HK-2 (cell line): ENCODE measurements around the gene MFAP4.

Experiments
- DNase-seq: peaks from one replicate; pipeline ENCODE4 v3.0.0-alpha.2; 2018; ENCODE audit not compliant: unreplicated experiment

The MFAP4 gene

GRCh38 chr17:19386974-19387920, at the start of gene MFAP4:
MFAP4 (minus strand) TSS chr17:19387190; CDS start chr17:19387155, 35 bp downstream.
- no peak for DNase-seq

GRCh38 chr17:19433727-19434340, 46.8 kb upstream of the MFAP4 start:
- no peak for DNase-seq

- DNase-seq = no peak
Observed at GRCh38 chr17:19433255-19433654, 46.3 kb upstream of the MFAP4 start.

GRCh38 chr17:19431691-19432090, 44.7 kb upstream of the MFAP4 start:
- no peak for DNase-seq

GRCh38 chr17:19426631-19427030, 39.6 kb upstream of the MFAP4 start:
- DNase-seq = no peak

- no peak for DNase-seq
Observed at GRCh38 chr17:19424934-19425868, 38.2 kb upstream of the MFAP4 start.

- no peak for DNase-seq
Observed at GRCh38 chr17:19421926-19422325, 34.9 kb upstream of the MFAP4 start.

GRCh38 chr17:19421219-19421618, 34.2 kb upstream of the MFAP4 start:
- no peak for DNase-seq

GRCh38 chr17:19418251-19418992, 31.4 kb upstream of the MFAP4 start:
- no peak for DNase-seq

- no peak for DNase-seq
Observed at GRCh38 chr17:19417611-19418010, 30.6 kb upstream of the MFAP4 start.

GRCh38 chr17:19415806-19416775, 29.1 kb upstream of the MFAP4 start:
- no peak for DNase-seq

GRCh38 chr17:19415311-19415710, 28.3 kb upstream of the MFAP4 start:
- DNase-seq = no peak

GRCh38 chr17:19414396-19415280, 27.6 kb upstream of the MFAP4 start:
- DNase-seq = no peak

GRCh38 chr17:19413761-19414160, 26.8 kb upstream of the MFAP4 start:
- no peak for DNase-seq

GRCh38 chr17:19412984-19413383, 26.0 kb upstream of the MFAP4 start:
- no peak for DNase-seq

GRCh38 chr17:19412510-19412909, 25.5 kb upstream of the MFAP4 start:
- no peak for DNase-seq

- no peak for DNase-seq
Observed at GRCh38 chr17:19411631-19412030, 24.6 kb upstream of the MFAP4 start.

GRCh38 chr17:19410875-19411620, 24.1 kb upstream of the MFAP4 start, which contains the start of gene RNF112:
RNF112 (plus strand) TSS chr17:19411232; CDS start chr17:19411409, 177 bp downstream.
- no peak for DNase-seq
